LNCAP (cell line): Measurements from ENCODE around the gene GRK3.

ENCODE experiments used
- TF ChIP-seq, protein P1 (sequence below): fragments of 450-650 bp; IDR thresholded peaks from 2 replicates; pipeline ENCODE4 v1.5.1; 2017; ENCODE audit warnings: mild to moderate bottlenecking

The GRK3 gene

DNA sequence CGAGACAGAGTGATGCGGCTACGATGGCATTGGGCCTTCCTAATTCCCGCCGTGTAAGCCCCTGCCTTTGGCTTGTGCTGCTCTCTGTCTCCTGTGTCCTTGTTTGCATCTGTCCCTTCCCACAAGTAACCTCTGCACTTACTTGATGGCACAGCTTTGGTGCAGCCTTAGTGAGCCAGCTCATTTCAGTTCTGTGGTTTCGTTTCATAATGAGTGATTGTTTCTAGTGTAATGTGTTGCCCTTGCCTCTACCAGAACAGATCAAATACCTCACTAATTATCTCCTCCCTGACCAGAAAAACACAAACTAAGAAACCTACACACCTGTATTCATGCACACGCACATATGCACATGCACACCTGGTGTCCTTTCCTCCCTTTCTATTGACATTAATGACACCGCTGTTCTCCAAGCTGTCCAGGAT, 58.8 kb downstream of the GRK3 start:
- TF ChIP-seq, protein P1, sequence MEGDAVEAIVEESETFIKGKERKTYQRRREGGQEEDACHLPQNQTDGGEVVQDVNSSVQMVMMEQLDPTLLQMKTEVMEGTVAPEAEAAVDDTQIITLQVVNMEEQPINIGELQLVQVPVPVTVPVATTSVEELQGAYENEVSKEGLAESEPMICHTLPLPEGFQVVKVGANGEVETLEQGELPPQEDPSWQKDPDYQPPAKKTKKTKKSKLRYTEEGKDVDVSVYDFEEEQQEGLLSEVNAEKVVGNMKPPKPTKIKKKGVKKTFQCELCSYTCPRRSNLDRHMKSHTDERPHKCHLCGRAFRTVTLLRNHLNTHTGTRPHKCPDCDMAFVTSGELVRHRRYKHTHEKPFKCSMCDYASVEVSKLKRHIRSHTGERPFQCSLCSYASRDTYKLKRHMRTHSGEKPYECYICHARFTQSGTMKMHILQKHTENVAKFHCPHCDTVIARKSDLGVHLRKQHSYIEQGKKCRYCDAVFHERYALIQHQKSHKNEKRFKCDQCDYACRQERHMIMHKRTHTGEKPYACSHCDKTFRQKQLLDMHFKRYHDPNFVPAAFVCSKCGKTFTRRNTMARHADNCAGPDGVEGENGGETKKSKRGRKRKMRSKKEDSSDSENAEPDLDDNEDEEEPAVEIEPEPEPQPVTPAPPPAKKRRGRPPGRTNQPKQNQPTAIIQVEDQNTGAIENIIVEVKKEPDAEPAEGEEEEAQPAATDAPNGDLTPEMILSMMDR, result no peak

DNA sequence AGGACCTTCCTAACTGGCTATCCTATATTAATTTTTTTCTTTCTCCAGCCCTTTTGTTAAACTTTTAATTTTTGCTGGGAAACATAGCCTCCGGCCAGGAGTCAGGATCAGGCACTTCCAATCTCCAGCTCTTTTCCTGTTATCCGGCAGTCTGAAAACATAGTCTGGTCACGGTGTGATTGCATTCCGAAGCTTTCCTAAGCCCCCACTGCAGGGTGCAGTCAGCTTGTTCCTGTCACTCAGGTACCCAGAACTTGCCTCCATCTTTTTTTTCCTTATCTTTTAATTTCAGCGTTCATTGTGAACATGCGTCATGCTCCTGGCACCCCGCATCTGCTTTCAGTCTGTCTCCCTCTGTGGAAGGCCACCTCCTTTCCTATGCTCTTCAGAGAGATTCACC, 59.4 kb downstream of the GRK3 start:
- TF ChIP-seq, protein P1, result no peak

DNA sequence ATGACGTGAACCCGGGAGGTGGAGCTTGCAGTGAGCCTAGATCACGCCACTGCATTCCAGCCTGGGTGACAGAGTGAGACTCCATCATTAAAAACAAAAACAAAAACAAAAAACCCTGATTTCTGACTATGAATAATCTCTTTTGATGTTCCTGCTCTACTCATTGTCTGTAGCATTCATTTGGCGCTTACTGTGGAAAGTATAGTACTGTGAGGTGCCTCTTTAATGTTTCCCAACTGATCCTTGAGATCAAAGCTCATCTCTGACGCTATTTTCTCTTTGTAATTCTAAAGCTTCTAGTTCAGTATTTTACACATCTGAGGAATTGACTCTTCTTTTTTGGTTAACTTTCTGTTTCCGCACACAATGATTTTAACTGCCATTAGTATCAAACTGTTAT, 60.0 kb downstream of the GRK3 start:
- TF ChIP-seq, protein P1, result no peak

DNA sequence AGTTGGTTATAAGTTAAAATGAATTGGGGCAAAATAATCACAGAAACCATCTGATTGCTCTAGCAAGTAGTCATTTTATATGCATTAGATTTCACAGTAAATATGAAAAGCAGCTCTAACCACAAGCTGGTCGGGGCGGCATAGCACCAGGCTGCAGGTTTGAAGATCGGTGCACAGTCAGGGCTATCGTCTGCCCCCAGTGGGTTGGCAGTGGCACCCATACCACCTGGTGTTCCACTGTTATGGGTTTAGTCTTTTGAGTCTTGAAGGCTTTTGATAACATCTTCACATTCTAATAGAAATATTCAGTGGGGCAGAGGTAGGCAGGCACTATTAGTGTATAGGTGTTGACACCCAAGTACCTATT, 62.1 kb downstream of the GRK3 start:
- TF ChIP-seq, protein P1, result no peak

DNA sequence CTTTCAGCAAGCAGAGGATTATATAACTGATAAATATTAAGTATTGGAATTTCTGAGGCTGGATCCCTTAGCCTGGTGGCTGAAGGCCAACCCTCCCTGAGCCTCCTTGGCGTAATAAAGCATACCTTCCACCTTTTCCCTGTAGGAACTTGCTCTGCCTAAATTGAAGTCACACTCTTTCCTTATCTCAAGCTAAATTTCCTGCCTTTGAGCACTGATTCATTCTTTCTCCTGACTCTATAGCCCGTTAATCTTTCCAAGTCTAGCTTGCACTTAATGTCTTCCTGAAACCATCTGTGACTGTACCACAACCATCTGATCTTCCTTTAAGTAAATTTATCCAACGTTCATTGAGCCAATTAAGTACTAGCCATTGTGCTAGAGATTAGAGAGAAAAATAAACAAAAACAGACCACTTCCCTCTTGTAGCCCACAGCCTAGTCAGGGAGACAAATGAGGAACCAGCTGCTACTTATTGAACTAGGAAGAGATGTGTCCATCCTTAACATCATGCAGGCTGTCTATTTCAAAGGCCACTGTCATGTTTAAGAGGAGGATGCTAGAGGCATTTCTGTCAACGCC, 62.9 kb downstream of the GRK3 start:
- TF ChIP-seq, protein P1, result no peak

DNA sequence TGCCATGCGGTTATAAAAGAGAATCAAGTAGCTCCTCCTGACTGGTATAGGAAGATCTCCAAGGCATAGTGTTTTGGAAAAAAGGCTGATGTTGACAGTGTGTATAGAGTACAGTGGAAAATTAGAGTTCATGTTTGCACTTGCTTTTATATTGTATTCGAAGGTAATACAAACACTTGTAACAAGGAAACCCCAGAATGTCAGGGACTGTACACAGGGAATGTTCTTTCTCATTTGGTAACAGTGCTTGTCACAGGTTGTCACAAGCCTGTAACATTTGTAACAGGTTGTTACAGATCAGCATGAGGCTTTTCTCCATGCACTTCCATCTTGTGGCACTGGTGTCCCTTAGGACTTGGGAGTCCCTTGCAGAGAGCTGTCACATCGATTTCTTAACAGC, 64.0 kb downstream of the GRK3 start:
- TF ChIP-seq, protein P1, result no peak

DNA sequence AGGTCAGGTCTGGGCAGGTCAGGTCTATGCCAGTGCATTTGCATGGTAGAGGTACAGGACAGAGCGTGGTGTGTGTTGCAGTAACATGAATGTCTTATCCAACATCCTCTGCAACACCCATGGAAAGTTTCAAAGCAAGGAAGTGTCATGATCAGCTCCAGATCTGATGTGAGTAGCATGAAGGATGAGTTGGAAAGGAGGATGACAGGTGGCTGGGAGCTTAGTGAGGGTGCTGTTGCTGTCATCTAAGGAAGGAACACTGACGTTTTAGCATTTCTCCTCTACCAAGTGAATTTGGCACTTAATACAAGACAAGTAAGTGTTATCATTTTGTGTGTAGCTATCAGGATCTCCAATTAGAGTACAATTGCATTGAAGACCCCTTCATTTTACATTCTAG, 65.1 kb downstream of the GRK3 start:
- TF ChIP-seq, protein P1, result no peak

DNA sequence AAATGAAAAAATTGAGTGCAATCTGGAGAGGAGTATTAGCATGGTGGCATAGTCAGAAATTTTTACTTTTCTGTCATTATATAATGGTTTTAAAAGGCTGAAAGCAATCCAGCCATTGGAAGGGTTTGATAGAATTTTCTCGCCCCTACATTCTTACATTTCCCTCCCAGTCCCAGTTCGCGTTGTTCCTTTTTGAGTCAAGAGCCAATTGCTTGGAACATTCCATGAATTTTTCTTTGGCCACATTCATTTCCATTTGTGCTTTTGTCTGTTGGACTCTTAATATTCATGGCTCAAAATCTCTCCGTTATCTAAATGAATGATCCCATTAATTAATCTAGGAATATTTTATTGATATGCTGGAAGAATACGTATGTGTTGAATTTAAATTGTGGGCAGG, 66.0 kb downstream of the GRK3 start:
- TF ChIP-seq, protein P1, result no peak
